SK-N-DZ (cell line): ENCODE results near the gene PJA1.

ENCODE experiments used
- DNase-seq: peaks from one replicate; pipeline ENCODE4 v3.0.0-alpha.2; 2015; ENCODE audit warnings: low spot score

The PJA1 gene

DNA sequence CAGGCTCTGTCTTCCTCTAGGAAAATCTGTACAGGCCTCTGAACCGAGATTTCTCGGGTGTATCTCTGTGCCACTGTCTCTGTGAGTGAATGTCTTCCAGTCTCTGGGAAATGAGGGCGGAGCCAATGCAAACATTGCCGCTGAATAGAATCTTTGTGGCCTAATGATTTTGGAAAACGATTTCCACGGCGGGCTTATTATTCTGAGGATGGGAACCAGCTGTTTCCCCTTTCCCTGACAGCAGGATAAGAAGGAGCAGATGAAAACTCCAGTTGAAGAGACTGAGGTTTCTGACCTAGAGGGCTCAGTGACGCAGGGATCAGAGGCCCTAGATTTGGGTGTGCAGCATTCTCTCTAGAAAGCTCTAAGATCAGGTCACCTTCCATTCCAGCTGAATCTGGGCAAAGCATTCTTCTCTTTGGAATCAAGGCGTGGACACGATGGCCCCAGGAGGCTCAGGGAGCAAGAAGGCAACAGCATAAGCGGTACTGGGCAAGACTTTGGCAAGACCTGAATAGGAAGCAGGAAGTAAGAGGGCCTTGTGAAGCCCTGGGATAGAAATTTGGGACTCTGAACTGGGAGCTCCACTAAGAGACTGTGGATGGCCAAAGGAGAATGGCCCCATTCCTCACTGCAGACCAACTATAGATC is 47.3 kb downstream of the PJA1 start:
- DNase-seq = no peak

DNA sequence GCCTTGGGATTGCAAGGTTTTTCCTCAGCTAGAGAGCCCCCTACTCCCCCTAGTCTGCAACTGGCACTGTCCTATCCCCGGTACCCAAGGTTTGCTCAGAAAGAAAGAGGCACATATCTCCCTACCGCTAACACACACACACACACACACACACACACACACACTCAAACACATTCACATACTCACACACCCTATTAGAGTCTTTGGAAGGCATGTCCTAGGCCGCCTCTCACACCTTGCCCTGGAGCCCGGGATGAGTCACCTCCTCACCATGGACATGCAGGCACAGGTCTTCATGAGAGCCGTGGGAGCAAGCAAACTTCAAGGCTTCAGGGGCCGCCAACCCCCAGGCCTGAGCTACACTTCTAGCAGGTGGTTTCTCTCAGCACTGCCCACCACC is 49.2 kb downstream of the PJA1 start:
- DNase-seq = no peak

DNA sequence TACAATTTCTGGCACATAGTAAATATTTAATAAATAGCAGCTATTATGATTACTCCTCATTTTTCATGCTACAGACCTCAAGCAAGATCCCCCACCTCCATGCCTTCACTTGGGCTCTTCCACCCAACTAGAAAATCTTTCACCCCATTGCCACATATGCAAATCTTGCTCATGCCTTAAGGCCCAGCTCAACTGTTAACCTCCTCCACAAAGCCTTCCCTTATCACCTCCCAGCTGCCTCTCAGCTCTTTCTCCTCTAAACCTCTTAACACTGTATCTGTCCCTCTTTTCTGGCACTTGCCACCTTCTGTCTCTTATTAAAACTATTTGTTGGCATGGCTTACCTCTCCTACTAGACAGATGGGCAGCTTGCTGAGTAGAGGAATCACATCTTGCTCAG is 51.5 kb downstream of the PJA1 start:
- no peak for DNase-seq
